ENCODE data around the gene C9orf72.

C9orf72 gene

GRCh38 chr9:27529316-27530278 is 43.7 kb downstream of the C9orf72 start, which contains the start of gene MOB3B:
Gene MOB3B, minus strand, starts transcription at chr9:27529814. Its CDS starts 74,264 bp downstream, at chr9:27455550.
- Histone ChIP-seq H3K27me3 (no peaks in the 10 kb centered on the region), H3K4me3 (ENCODE audit: low read depth, low read length) (peak within 1 kb of the TSS; percentile 77), H3K9me3 (no peaks in the 10 kb centered on the region), H3K36me3 (no peaks in the 10 kb centered on the region), H3K4me1 (no peaks in the 10 kb centered on the region)
- TF ChIP-seq CTCF (IDR thresholded peaks at IDR 0.05; ENCODE audit: low read depth, low read length), result peak; percentile 76
- peak; percentile 92 for DNase-seq

- peak; percentile 21 for DNase-seq
- Histone ChIP-seq H3K27me3 (no peaks in the 10 kb centered on the region), H3K36me3 (no peaks in the 10 kb centered on the region), H3K4me1 (no peaks in the 10 kb centered on the region), H3K9me3 (no peaks in the 10 kb centered on the region; the same call in 1 of the 2 replicates), H3K4me3 (ENCODE audit: low read depth, low read length) (peak overlapping the region; percentile 77)
- TF ChIP-seq CTCF (IDR thresholded peaks at IDR 0.05; ENCODE audit: low read depth, low read length), result no peak
These were observed 44.4 kb downstream of the C9orf72 start for GRCh38 chr9:27528886-27529315.

- no peaks in the 10 kb centered on the region for H3K4me1 ChIP-seq
- no peaks in the 10 kb centered on the region for H3K36me3 ChIP-seq
- no peaks in the 10 kb centered on the region; the same call in 1 of the 2 replicates for H3K9me3 ChIP-seq
- no peaks in the 10 kb centered on the region for H3K27me3 ChIP-seq
- no peak for TF ChIP-seq CTCF (IDR thresholded peaks at IDR 0.05; ENCODE audit: low read depth, low read length)
- no peak for DNase-seq
- H3K4me3 ChIP-seq (ENCODE audit: low read depth, low read length), result peak overlapping the region; percentile 77
These were observed 45.0 kb downstream of the C9orf72 start for GRCh38 chr9:27528076-27528885.

DNA sequence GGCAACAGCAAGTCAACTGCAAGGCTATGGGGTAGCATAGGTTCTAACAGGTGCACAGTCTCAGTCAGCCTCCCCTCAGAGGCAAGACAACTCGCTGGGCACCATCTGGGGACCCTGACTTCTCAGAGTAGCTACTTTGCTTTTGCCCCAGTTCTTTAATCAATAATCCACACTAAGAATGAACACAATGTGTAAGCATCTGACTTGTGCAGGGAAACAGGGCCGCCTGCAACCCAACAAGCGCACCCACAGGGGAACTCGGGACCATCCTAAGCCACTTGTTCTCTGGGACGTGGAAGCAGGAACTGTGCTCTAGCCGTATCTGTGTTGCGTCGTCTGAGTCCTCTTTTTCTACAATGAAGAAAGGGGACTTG is 45.6 kb downstream of the C9orf72 start:
- TF ChIP-seq CTCF (IDR thresholded peaks at IDR 0.05; ENCODE audit: low read depth, low read length), result no peak
- no peak for DNase-seq
- no peak overlapping the region for H3K4me3 ChIP-seq (ENCODE audit: low read depth, low read length)
- no peaks in the 10 kb centered on the region for H3K36me3 ChIP-seq
- no peaks in the 10 kb centered on the region; the same call in 1 of the 2 replicates for H3K9me3 ChIP-seq
- no peaks in the 10 kb centered on the region for H3K27me3 ChIP-seq
- no peaks in the 10 kb centered on the region for H3K4me1 ChIP-seq

DNA sequence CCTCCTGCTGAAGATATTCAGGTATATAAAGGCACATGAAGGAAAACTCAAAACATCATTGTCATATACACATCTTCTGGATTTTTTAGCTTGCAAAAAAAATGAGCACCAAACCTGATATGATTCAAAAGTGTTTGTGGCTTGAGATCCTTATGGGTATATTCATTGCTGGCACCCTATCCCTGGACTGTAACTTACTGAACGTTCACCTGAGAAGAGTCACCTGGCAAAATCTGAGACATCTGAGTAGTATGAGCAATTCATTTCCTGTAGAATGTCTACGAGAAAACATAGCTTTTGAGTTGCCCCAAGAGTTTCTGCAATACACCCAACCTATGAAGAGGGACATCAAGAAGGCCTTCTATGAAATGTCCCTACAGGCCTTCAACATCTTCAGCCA is 49.0 kb downstream of the C9orf72 start, which contains the start of gene IFNK:
Gene IFNK, plus strand, starts transcription at position 55 of the 400 bp plus-strand sequence. Its CDS starts 47 bp downstream, at position 102.
- no peaks in the 10 kb centered on the region for H3K36me3 ChIP-seq
- DNase-seq, result no peak
- no peak within 1 kb of the TSS for H3K4me3 ChIP-seq (ENCODE audit: low read depth, low read length)
- H3K9me3 ChIP-seq, result no peaks in the 10 kb centered on the region; the same call in 1 of the 2 replicates
- H3K4me1 ChIP-seq, result no peaks in the 10 kb centered on the region
- no peak for TF ChIP-seq CTCF (IDR thresholded peaks at IDR 0.05; ENCODE audit: low read depth, low read length)
- no peaks in the 10 kb centered on the region for H3K27me3 ChIP-seq
